IPS-18c (cell line): ENCODE data around the gene FAM53A.
"Not testable (repeated sequence)": the region's sequence is repeated elsewhere in the genome, so short reads cannot be mapped to it uniquely, and the experiment has no call there.

Experiments
- H3K4me3 ChIP-seq: 2 replicates; pipeline ENCODE4 v1.7.0; 2013; ENCODE audit warnings: low read depth, mild to moderate bottlenecking, low read length, moderate library complexity; ENCODE audit not compliant: insufficient read depth
- H3K9me3 ChIP-seq: one replicate; pipeline ENCODE4 v1.6.1; 2013; ENCODE audit warnings: mild to moderate bottlenecking, low read length, moderate library complexity; ENCODE audit not compliant: control insufficient read depth, insufficient read depth

Gene FAM53A

GRCh38 chr4:1671011-1671410, 13.1 kb downstream of the FAM53A start:
- H3K4me3 ChIP-seq, H3K9me3 ChIP-seq: not testable (repeated sequence)

DNA sequence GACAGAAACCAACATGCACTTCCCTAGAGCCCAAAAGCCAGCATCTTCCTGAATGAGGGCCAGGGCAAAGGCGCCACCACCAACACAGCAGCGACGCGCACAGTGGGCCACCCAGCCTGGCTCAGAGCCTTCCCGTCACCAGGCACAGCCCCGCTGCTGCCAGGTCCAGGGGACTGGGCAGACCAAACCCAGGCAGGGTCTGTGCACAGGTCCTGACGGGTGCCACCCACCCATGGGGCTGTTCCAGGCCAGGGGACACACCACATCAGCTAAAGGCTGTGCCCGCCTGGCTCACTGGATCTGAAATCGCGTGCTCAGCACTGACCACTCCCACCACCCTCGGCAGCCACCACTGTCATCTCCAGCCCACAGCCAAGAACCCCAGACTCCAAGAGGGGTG, 13.8 kb downstream of the FAM53A start:
- H3K4me3 ChIP-seq, result no peak overlapping the region

GRCh38 chr4:1669850-1670249, 14.3 kb downstream of the FAM53A start:
- H3K4me3 ChIP-seq, result no peak overlapping the region
- no peaks in the 10 kb centered on the region for H3K9me3 ChIP-seq

More for the DNA sequence above, 13.8 kb downstream of the FAM53A start:
- no peaks in the 10 kb centered on the region for H3K9me3 ChIP-seq

DNA sequence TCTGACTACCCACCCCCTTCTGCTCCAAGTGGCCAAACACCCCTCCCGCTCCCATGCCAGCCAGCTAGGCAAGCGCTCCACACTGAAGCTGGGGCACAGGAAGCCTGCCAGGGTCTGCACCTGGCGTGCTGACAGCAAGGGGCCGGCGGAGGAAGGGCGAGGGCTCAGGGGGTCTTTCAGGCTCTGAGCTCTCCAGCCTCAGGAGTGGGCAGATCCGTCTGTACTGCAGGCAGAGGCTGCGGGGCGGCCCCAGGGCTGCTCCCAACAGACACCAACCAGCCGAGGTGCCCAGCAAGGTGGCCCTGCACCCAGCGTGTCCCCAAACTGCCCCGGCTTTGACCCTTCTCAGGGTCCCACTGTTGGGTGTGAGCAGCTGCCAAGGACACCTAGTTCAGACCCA, 14.8 kb downstream of the FAM53A start:
- Histone ChIP-seq H3K9me3 (no peaks in the 10 kb centered on the region), H3K4me3 (no peak overlapping the region)

DNA sequence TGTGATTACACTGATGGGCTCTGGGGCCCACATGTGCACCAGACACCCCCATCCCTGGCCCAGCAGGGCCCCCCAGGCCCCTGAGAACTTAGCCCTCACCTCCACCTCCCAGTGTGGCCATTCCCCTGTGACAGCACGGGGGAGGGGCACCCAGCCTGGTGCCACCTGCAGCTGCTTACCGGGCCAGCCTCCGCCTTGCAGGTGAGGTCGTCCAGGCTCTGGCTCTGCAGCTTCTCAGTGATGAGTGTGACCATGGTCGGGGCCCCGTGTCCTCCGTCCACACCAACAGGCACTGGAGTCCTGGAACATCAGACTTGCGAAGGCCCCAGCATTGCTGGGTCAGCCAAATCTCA, 15.6 kb downstream of the FAM53A start:
- H3K9me3 ChIP-seq, result no peaks in the 10 kb centered on the region
- H3K4me3 ChIP-seq, result no peak overlapping the region

GRCh38 chr4:1667273-1667672, 16.8 kb downstream of the FAM53A start:
- H3K4me3 ChIP-seq, result no peak overlapping the region
- H3K9me3 ChIP-seq, result no peaks in the 10 kb centered on the region

GRCh38 chr4:1666391-1666790, 17.7 kb downstream of the FAM53A start:
- Histone ChIP-seq H3K4me3 (no peak overlapping the region), H3K9me3 (no peaks in the 10 kb centered on the region)

DNA sequence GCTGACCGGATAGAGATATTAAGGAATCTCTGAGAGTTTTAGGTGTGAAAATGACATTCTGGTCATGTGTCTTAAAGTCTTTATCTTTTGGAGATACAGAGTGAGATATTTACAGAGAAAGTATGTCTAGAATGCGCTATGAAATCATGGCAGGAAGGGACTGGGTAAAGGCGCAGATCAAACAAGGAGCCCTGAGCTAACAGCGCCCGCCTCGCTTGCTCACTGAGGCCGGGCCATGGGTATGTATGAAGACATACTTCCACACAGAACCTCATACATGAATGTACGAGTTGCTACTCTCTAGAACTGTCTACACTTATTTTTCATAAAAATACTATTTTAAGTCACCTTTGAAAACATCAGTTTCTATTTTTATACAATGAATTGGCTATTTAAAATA, 20.0 kb downstream of the FAM53A start:
- H3K4me3 ChIP-seq, result no peak overlapping the region

GRCh38 chr4:1663549-1663948, 20.6 kb downstream of the FAM53A start:
- Histone ChIP-seq H3K9me3 (no peaks in the 10 kb centered on the region), H3K4me3 (no peak overlapping the region)

More for the DNA sequence above, 20.0 kb downstream of the FAM53A start:
- H3K9me3 ChIP-seq, result no peaks in the 10 kb centered on the region

DNA sequence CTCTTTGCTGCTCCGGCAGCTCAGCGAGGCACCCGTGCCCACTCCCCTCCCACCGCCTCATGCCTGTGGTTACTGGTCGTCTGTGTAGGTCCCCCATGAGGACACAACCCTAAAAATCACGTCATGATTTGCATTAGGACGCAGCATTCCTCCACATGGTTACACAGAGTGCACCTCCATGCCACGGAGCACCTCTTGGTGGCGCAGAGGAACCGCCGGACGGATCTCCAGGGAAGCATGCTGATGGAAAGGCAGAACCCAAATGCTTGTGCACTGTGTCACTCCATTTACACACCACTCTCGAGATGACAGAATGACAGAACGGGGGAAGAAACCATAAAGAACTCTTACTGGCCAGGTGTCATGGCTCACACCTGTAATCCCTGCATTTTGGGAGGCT, 22.4 kb downstream of the FAM53A start:
- H3K4me3 ChIP-seq, result no peak overlapping the region
- H3K9me3 ChIP-seq, result no peaks in the 10 kb centered on the region

GRCh38 chr4:1660948-1661677, 23.0 kb downstream of the FAM53A start:
- no peak overlapping the region for H3K4me3 ChIP-seq
- no peaks in the 10 kb centered on the region for H3K9me3 ChIP-seq

DNA sequence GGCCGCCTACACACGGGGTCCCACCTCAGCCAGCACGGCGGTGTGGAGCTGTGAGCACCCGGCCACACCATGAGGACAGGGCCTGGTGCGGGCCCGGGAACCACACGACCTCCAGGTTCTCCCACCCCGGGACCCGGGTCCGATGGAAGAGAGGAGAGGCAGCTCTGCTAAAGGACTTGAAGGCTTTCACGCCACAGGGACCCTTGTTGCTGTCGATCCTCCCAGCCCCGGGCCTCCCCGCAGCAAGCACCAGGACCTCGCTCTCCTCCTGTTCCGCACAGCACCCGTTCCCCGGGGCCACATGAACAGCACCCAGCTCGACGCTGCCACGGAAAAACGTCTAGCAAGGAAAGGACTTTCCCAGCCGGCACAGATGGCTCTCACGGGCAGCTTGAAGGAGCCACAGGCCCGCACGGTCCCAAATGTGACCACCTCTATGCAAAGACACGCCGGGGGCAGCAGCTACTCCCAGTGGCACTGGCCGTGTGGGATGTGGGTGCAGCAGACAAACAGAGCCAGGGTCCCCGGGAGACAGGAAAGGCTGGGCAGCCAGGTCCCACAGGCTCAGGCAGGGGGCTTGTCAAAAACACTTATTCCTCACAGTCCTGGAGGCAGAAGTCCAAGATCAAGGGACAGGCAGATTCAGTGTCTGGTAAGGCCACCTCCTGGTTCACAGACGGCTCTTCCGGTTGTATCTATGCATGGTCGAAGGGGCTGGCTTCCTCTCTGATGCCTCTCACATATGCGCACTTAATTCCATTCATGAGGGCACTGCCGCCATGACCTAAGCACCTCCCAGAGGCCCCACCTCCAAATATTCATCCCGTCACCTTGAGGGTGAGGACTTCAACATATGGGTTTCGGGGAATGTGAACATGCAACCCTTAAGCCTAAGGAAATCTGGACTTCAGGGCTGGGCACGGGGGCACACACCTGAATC, 24.7 kb downstream of the FAM53A start:
- Histone ChIP-seq H3K9me3 (no peaks in the 10 kb centered on the region), H3K4me3 (no peak overlapping the region)

GRCh38 chr4:1658581-1658980, 25.5 kb downstream of the FAM53A start:
- H3K4me3 ChIP-seq, result no peak overlapping the region
- no peaks in the 10 kb centered on the region for H3K9me3 ChIP-seq

DNA sequence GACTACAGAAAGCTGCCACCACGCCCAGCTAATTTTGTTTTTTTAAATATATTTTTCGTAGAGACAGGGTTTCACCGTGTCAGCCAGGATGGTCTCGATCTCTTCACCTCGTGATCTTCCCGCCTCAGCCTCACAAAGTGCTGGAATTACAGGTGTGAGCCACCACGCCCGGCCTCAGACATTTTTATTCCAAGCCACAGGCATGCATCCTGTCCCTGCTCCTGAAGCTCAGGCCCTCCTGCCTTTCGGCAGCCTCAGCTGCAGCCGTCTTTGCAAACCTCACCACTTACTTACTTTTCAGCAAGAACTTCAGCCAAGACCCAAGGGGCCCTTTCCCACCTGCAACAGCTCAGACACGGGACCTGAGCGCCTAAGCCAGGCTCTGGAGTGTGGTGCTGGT, 26.0 kb downstream of the FAM53A start:
- H3K4me3 ChIP-seq, result no peak overlapping the region

GRCh38 chr4:1656986-1657385, 27.1 kb downstream of the FAM53A start:
- no peaks in the 10 kb centered on the region for H3K9me3 ChIP-seq
- no peak overlapping the region for H3K4me3 ChIP-seq

More for the DNA sequence above, 26.0 kb downstream of the FAM53A start:
- H3K9me3 ChIP-seq, result no peaks in the 10 kb centered on the region

DNA sequence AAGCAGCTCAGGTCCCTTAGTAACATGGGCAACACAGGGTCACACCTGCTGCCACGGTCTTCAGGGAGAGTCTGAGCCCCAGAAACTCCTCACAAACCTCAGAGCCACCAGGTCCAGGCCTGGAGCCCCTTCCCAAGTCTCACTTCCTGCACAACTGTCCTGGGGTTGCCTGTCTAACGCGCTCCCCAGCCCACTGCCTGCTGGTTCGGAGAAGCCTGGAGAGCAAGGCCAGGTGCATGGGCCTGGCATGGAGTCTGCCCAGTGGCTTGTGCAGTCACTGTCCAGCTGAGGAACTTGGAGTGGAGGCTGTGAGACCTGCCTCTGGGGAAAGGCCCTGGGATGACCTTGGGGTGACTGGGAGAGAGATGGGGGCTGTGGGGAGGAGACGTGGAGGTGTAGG, 28.0 kb downstream of the FAM53A start:
- Histone ChIP-seq H3K9me3 (no peaks in the 10 kb centered on the region), H3K4me3 (no peak overlapping the region)

DNA sequence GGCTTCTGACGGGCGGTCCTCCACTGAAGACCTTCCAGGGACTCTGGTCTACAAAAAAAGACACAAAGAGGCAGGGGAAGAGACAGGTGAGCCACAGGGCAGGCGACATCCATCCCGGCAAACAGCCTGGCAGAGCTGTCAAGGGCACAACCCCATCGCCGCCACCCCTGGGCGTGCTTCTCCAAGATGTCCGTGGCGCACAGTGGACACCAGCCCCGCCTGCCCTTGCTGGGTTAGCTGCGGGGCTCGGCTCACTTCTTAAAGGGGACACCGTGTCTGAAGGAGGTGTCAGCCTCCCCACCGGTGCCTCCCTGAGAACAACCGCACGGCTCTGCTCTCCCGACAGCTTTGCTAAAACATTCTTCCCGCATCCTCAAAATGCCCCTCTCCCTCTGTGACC, 28.4 kb downstream of the FAM53A start:
- no peaks in the 10 kb centered on the region for H3K9me3 ChIP-seq
- H3K4me3 ChIP-seq, result no peak overlapping the region

DNA sequence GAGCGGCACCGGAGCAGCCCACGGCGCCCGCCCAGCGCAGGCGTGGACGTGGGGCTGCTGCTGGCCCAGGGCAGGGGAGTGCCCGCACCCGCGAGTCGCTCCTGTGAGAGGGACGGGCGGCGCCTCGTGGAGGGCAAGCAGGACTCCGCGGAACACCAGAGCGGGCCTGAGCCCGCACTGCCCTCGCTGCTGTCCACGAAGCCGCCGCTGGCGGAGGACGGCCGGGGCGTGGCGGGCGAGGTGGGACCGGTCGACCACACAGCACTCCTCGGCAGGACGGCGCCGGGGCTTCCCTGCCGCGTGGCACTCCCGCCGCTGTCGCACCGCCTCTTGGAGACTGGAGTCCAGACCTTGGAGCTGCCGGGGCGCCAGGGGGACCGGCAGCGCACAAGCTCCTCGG, 29.0 kb downstream of the FAM53A start:
- Histone ChIP-seq H3K4me3 (no peak overlapping the region), H3K9me3 (no peaks in the 10 kb centered on the region)
